HG03175 (cell line): ENCODE measurements around the gene ATG16L2.
A peak's percentile ranks its signal among the peaks of the same experiment; 100 is the strongest.
"Not testable (repeated sequence)": the region's sequence is repeated elsewhere in the genome, so short reads cannot be mapped to it uniquely, and the experiment has no call there.

Source experiments
- ATAC-seq: cut with Tn5 transposase; IDR thresholded peaks from one replicate; pipeline ENCODE4 v1.9.1; 2021; ENCODE audit warnings: mild to moderate bottlenecking, moderate library complexity; ENCODE audit not compliant: unreplicated experiment

Gene ATG16L2

DNA sequence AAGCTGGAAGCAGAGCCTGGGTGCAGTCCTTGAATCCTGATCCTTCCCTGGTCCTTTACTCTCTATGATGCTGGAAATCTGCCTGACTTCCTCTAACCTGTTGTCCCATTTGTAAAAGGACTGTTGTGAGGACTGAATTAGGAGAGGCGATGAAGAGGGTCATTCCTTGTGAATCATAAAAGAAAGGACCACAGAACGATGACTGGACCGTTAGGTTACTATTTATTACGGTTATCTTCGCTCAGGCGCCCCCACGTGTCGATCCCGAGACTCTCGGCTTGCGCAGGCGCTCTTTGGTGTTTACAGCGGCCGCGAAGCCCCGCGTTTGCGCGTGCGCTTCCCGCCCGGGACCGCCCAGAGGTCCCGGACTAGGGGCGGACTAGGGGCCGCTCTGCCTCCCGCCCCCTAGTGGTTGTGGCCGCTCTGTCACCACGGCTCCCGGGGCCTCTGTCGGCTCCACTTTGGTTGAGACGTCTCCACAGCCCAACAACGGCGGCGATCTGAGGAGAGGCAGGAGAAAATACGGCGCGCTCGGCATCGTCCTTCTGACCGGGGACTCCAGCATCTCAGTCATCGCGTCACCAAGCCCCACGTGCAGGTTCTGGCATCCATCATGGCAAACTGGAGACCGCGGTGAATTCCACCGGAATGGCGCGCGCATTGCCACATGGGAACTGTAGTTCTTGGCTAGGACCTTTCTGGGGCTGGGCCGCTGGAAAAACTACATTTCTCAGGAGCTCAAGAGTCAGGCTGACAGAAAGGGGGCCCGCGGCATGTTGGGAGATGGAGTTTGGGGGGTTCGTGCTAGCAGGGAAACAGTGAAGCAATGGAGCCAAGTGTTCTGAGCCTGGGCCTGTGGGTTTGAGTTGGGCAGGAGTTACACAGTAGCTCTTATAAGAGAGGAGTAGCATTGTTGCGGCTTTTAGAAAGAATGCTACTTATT, 20.5 kb upstream of the ATG16L2 start, which contains the start of gene STARD10:
Gene STARD10 (minus strand): TSS at position 623 of the 943 bp plus-strand sequence. CDS start 12,866 bp downstream, outside the sequence.
- ATAC-seq = peak; percentile 93

DNA sequence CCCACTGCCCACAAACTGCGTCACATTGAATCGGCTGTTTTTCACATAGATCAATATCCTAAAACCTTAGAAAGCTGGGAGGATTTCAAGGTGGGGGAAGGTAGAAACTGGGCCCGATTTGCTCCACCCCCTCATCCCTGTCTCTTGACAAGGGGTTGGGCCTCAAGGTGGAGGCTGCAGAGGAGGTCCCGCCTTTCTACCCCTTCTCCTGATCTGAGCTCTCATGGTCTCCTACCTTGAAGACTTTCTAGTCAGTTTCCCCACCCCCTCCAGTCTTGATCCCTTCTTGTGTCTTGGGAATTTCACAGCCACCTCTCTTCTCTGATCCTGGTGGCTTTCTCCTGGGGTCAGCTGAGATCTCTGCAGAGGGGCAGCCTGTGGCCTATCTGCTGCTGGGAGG, 15.8 kb upstream of the ATG16L2 start:
- no peak for ATAC-seq

DNA sequence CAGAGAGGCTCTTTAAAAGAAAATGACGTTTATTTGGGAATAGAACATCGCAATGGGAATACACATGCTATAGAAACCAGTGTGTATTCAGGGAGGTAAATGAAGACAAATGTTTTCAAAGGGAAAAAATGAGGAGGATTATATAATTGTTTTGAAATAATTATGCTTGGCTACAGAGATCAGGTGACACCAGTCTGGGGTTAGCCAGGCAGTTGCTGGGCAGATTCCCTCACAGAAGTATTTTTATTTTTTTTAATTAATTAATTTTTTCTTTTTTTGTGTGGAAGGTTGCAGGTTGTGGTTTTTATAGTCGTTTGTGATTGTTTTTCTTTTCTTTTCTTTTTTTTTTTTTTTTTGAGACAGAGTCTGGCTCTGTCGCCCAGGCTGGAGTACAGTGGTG, 14.8 kb upstream of the ATG16L2 start:
- no peak for ATAC-seq

- ATAC-seq = no peak
Observed at GRCh38 chr11:72802822-72803221, 11.4 kb upstream of the ATG16L2 start.

DNA sequence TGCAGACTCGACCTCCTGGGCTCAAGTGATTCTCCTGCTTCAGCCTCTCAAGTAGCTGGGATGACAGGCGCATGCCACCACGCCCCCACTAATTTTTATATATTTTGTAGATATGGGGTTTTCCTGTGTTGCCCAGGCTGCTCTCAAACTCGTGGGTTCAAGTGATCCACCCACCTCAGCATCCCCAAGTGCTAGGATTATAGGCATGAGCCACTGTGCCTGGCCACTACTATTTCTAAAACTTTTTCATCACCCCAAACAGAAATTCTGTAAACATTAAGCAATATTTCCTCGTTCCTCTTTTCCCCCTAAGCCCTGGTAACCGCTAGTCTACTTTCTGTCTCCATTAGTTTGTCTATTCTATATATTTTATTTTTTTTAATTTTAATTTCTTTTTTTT, 9.0 kb upstream of the ATG16L2 start:
- no peak for ATAC-seq

GRCh38 chr11:72806378-72806777, 7.8 kb upstream of the ATG16L2 start:
- not testable (repeated sequence) for ATAC-seq

DNA sequence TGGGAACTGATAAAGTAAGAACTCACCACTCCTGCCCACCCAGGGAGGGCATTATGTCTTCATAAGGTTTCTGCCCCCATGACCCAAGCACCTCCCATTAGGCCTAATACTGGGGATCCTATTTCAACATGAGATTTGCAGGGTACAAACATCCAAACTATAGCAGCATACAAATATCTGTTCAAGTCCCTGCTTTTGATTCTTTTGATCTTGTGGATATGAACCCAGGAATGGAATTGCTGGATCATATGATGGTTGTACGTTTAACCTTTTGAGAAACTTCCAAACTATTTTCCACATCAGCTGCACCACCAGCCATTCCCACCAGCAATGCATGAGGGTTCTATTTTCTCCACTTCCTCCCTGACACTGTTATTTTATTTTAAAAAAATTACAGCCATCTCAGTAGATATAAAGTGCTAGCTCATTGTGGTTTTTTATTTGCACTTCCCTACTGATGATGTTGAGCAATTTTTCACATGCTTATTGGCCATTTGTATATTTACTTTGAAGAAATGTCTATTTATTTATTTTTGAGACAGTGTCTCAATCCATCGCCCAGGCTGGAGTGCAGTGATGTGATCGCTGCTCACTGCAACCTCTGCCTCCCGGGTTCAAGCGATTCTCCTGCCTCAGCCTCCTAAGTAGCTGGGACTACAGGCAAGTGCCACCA, 7.1 kb upstream of the ATG16L2 start:
- no peak for ATAC-seq

DNA sequence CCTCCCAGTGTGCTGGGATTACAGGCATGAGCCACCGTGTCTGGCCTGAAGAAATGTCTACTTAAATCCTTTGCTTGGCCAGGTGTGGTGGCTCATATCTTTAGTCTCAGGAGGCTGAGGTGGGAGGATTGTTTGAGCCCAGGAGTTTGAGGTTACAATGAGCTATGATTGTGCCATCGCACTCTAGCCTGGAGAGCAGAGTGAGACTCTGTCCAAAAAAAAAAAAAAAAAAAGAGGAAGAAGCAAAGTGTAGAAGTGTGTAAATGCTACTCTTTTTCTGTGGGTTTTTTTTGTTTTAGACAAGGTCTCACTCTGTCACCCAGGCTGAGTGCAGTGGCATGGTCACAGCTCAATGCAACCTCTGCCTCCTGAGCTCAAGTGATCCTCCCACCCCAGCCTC, 6.4 kb upstream of the ATG16L2 start:
- no peak for ATAC-seq

- ATAC-seq = no peak
Observed at GRCh38 chr11:72808331-72808798, 5.8 kb upstream of the ATG16L2 start.

DNA sequence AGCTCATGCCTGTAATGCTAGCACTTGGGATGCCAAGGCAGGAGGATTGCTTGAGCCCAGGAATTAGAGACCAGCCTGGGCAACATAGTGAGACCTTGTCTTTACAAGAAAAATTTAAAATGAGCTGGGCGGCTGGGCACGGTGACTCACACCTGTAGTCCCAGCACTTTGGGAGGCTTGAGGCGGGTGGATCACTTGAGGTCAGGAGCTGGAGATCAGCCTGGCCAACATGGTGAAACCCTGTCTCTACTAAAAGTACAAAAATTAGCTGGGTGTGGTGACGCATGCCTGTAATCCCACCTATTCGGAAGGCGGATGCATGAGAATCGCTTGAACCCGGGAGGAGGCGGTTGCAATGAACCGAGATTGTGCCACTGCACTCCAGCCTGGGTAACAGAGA, 2.5 kb upstream of the ATG16L2 start:
- not testable (repeated sequence) for ATAC-seq

DNA sequence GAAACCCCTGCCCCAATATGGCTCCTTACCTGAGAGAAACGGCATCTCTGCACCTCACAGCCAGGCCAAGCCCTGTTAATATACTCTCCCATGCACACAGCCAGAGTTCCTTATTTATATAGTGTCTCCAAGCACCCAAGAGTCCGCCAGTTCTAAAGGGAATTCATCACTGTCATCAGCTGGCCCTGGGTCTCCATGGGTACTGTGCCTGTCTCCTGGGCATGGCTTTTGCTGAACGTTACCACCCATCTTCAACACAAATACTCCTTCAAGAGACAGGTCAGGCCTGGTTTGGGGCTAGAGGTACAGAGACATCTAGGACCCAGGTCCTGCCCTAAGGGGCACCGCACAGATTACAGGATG, 1.6 kb upstream of the ATG16L2 start:
- ATAC-seq = no peak

DNA sequence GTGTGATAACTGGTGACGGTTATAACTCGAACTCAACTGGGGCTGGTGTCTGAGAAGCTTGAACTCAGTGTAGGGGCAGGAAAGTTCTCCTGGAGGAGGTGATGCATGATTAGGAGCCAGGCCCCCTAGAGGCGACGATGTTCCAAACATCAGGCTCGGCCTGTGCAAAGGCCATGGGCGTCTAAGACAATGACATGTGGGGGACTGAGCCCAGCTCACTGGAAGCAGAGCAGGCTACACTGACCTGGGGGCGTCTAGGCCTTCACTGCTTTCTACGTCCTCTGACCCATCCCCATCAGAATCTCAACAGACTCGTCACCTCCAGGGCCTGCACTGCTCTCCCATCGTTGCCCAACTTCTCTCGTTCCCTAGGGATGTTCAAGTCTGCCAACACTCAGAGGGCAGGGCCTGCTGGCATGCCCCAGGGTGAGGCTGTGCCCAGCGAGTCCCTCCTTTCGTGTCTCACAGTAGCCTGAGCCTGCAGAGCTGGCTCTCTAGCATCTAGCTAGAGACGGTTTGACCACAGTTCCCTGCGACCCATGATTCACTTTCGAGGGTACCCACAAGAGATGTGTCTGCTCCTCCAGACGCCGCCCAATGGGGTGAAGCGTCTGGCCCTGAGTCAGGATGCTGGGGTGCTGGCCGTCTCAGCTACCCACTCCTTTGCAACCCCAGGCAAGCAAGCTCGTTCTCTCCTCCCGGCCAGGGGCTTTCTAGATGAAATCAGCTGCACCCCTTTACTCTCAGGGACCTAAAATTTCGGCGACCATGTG, 1.1 kb upstream of the ATG16L2 start:
- no peak for ATAC-seq

DNA sequence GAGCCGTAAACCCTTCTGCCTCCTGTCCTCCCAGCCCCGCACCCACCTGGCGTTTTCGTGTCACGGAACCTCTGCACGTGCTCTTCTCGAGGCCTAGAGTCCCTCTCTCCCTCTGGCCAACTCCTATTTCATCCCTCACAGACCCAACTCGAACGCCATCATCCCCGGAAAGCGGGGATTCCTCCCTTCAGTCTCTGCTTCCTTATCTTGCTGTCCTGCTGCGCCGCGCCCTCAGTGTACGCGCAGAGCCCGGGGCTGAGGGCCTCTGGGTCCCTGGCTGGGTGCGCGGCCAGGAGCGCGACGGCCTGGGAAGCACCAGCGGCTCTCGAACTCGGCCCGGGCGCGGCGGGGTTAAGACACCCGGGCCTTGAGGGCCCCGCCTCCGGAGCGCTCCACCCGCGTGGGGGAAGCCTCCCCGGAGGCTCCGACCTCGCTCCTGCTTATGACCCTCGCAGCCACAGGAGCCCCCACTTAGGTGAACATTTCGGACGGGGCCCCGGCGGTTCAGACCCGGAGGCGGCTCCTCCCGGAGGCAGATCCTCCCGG, 398 bp upstream of the ATG16L2 start:
- ATAC-seq = peak; percentile 49

GRCh38 chr11:72815110-72815618, 953 bp downstream of the ATG16L2 start:
- ATAC-seq = no peak

GRCh38 chr11:72816404-72816990, 2.3 kb downstream of the ATG16L2 start:
- no peak for ATAC-seq

DNA sequence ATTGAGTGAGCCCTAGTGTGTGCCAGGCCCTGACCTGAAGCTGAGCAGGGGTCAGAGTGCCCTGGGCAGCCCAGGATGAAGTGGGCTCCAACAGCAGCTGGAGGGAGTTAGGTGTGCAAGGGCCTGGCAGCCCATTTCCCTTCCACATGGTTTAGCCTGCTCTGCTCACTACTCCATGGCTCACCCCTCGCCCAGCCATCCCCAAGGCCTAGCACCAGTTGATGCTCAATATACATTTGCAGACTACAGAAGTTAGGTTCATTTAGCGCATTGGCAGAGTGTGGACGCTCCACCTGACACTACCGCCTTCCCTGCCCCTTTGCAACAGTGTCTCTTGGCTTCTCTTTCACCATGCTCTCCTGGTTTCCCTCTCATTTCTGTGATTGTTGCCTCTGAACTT, 3.8 kb downstream of the ATG16L2 start:
- no peak for ATAC-seq

GRCh38 chr11:72818971-72819370, 4.8 kb downstream of the ATG16L2 start:
- ATAC-seq = no peak

DNA sequence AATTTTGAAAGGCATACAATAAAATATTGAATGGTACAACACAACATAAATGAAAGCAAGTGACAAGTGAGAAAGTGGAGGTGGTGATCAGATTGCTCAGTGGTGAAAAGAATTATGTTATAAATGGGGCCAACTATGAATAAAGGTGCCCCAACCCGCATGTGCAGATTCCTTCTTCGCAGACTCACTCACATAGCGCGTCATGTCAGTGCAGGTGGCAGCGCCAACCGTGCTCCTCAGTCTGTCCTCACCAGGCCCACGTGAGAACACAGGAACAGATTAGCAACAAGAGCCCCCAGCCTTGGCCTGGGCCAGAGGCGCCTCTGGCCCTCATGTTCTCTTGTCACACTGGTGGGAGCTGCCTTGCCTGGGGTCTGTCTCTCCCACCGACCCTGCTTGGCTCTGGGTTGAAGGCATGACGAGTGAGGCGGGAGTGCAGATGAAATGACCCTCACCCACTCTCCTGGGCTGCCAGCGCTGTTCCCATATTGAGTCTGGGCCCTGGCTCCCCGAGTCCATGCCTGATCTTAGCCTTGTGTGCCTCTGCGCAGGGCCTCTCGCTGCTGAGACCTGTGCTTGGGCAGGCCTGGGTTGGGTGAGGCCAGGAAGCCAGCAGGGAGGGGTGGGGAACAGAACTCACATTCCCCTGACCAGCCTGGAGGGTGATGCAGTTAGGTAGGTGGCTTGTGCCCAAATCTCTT, 6.4 kb downstream of the ATG16L2 start:
- ATAC-seq = no peak

DNA sequence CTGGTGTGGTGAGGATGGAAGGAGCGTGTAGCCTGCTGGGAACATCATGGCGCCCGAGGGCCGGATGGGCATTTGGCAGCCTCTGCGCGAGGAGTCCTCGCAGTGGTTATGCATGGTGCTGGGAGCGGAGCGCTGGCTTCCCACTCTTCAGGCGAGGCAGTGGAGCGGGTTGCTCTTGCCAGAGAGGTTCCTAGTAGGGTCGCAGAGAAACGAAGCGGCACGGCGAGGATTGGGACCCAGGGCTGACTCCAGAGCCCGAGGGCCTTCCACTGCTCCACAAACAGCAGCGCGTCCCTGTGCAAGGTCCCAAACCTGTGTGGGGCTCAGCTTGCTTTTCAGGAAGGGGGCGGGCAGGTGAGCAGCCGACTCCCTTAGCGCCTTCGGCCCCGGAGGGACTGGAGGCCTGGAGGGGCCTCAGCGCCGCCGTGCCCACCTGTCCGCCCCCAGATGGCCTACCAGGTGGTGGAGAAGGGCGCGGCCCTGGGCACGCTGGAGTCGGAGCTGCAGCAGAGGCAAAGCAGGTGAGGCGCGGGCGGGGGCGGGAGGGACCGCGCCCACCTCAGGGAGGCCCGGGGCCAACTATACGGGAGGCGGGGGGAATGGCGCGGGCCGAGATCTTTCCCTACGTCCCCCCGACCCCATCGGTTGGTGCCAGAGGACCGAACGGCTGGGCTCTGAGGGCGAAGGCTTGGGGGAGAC, 7.2 kb downstream of the ATG16L2 start:
- ATAC-seq = no peak
